K562 (cell line): Measurements from ENCODE around the gene C2CD5. TPM values are rescaled to one million over a fixed set of nuclear protein-coding genes. Genes with fewer than 3 reads are reported as not detected.
A peak's percentile ranks its signal among the peaks of the same experiment; 100 is the strongest.

Source experiments
- ATAC-seq: fragments of 200-7000 bp; cut with Tn5 transposase; 3 replicates; pipeline ENCODE4 v1.9.1; 2020; ENCODE audit warnings: moderate library complexity
- BruUV-seq: library from RNA; stranded (reverse); fragments of 400-500 nt; replicated peaks from 2 replicates; lab custom pipeline; 2021; lab: Mats Ljungman, UMichigan
- CTCF ChIA-PET: fragments of 300-600 bp; formaldehyde crosslinking; extraction: SDS; loops from one replicate; lab custom pipeline; 2021; ENCODE audit warnings: low intra/inter-chr PET ratio; lab: Yijun Ruan, JAX
- POLR2A ChIA-PET: fragments of 300-600, 350-650 bp; sonication (Branson Sonifier 250); formaldehyde crosslinking; extraction: SDS; loops from one replicate; lab custom pipeline; 2021; ENCODE audit warnings: antibody characterized with exemption, inconsistent platforms; lab: Yijun Ruan, JAX
- DNase-seq, 4 experiments: peaks; one replicate each; pipeline versions ENCODE4 v3.0.0 to v3.0.0-alpha.2; 2011 to 2018; ENCODE audit warnings: low spot score in 3 of 4, mixed read lengths in 3 of 4; ENCODE audit errors: extremely low read depth in 1 of 4
- FAIRE-seq: peaks from 2 replicates; lab custom pipeline; 2011; peaks lifted over from hg19 to GRCh38; lab: Jason Lieb, UNC
- H2AFZ ChIP-seq: 2 replicates; pipeline ENCODE4 v1.6.0; 2011; ENCODE audit warnings: low read depth, low read length, control low read depth, inconsistent platforms
- H3K27ac ChIP-seq: fragments of 200-600 bp; 3 replicates; pipeline ENCODE4 v1.8.0; 2011; ENCODE audit warnings: low read depth, mild to moderate bottlenecking, control low read depth, inconsistent platforms, low read length, moderate library complexity, mixed read lengths; ENCODE audit errors: extremely low read depth
- H3K27me3 ChIP-seq, 2 experiments: fragments of 300-600 bp in 1 of 2; 2 replicates in 1 of 2; 3 replicates in 1 of 2; pipeline versions ENCODE4 v1.6.0 to v1.8.0; 2011; ENCODE audit warnings: inconsistent platforms in 2 of 2, low read length in 2 of 2, mild to moderate bottlenecking in 1 of 2, mixed read lengths in 1 of 2, moderate library complexity in 1 of 2; ENCODE audit not compliant: control insufficient read depth in 2 of 2, insufficient read depth in 2 of 2
- H3K36me3 ChIP-seq: fragments of 300-600 bp; 3 replicates; pipeline ENCODE4 v1.8.0; 2011; ENCODE audit warnings: mild to moderate bottlenecking, low read length, inconsistent platforms; ENCODE audit not compliant: control insufficient read depth, insufficient read depth
- H3K4me1 ChIP-seq, 2 experiments: fragments of 200-600 bp in 1 of 2; replicated peaks in 1 of 2; 2 replicates in 1 of 2; 3 replicates in 1 of 2; pipeline versions ENCODE4 v1.5.1 to v1.8.0; 2011; ENCODE audit warnings: inconsistent platforms in 2 of 2, low read length in 2 of 2, mild to moderate bottlenecking in 1 of 2, mixed read lengths in 1 of 2, moderate library complexity in 1 of 2; ENCODE audit not compliant: control insufficient read depth in 2 of 2, insufficient read depth in 2 of 2
- H3K4me2 ChIP-seq: 2 replicates; pipeline ENCODE4 v1.6.1; 2011; ENCODE audit warnings: low read length, control low read depth, inconsistent platforms, mixed read lengths; ENCODE audit not compliant: insufficient read depth
- H3K4me3 ChIP-seq: fragments of 200-600 bp; sonication (generic), shearing (Covaris generic); 2 replicates; pipeline ENCODE4 v1.5.1; 2016; ENCODE audit warnings: control low read depth, inconsistent platforms
- H3K79me2 ChIP-seq: fragments of 200-600 bp; 3 replicates; pipeline ENCODE4 v1.8.0; 2011; ENCODE audit warnings: low read length, inconsistent platforms; ENCODE audit not compliant: control insufficient read depth, insufficient read depth
- H3K9ac ChIP-seq, 2 experiments: 2 replicates each; pipeline versions ENCODE4 v1.6.0 to v1.6.1; 2011; ENCODE audit warnings: low read depth in 2 of 2, low read length in 2 of 2, control low read depth in 1 of 2, inconsistent platforms in 1 of 2, mild to moderate bottlenecking in 1 of 2, mixed read lengths in 1 of 2; ENCODE audit not compliant: insufficient read depth in 1 of 2
- H3K9me1 ChIP-seq: one replicate; pipeline ENCODE4 v1.6.0; 2011; ENCODE audit warnings: inconsistent platforms, mild to moderate bottlenecking, low read length, moderate library complexity; ENCODE audit not compliant: control insufficient read depth, insufficient read depth
- H3K9me3 ChIP-seq: replicated peaks from 2 replicates; pipeline ENCODE4 v1.5.1; 2011; ENCODE audit warnings: low read depth, low read length, inconsistent platforms; ENCODE audit not compliant: control insufficient read depth, insufficient read depth
- H4K20me1 ChIP-seq: replicated peaks from 2 replicates; pipeline ENCODE4 v1.6.1; 2011; ENCODE audit warnings: low read length, inconsistent platforms, mixed read lengths; ENCODE audit not compliant: control insufficient read depth, insufficient read depth
- ATF4 ChIP-seq: fragments of 450-650 bp; formaldehyde crosslinking; IDR thresholded peaks from 2 replicates; pipeline ENCODE4 v1.4.0; 2022; ENCODE audit warnings: mild to moderate bottlenecking, moderate library complexity
- BHLHE40 ChIP-seq: IDR thresholded peaks from 2 replicates; pipeline ENCODE4 v1.6.1; 2011; ENCODE audit warnings: low read length, improper control_type of control experiment
- CTBP1 ChIP-seq: fragments of 450-650 bp; IDR thresholded peaks from 2 replicates; pipeline ENCODE4 v1.6.1; 2016; ENCODE audit warnings: borderline replicate concordance
- E2F8 ChIP-seq: fragments of 450-650 bp; IDR thresholded peaks from 2 replicates; pipeline ENCODE4 v1.7.1; 2018; ENCODE audit warnings: mild to moderate bottlenecking, low read depth; ENCODE audit not compliant: partially characterized antibody
- GABPA ChIP-seq: fragments of 200-800 bp; sonication (Bioruptor generic); conservative IDR thresholded peaks from 2 replicates; pipeline ENCODE4 v1.6.1; 2016; ENCODE audit warnings: low read depth, missing genetic modification characterization, missing compliant biosample characterization
- GATA2 ChIP-seq: sonication (generic); formaldehyde crosslinking; IDR thresholded peaks from 2 replicates; pipeline ENCODE4 v1.4.0; 2020; ENCODE audit warnings: mild to moderate bottlenecking, missing genetic modification reagents
- HNRNPK ChIP-seq: fragments of 200-400 bp; formaldehyde crosslinking; IDR thresholded peaks from one replicate; pipeline ENCODE4 v1.6.1; 2018; ENCODE audit warnings: mild to moderate bottlenecking, low read depth, low read length; ENCODE audit not compliant: poor library complexity, severe bottlenecking
- PREB ChIP-seq: sonication (generic); formaldehyde crosslinking; IDR thresholded peaks from 2 replicates; pipeline ENCODE4 v1.8.1; 2023; ENCODE audit warnings: mild to moderate bottlenecking, missing genetic modification reagents
- RBFOX2 ChIP-seq: fragments of 200-400 bp; formaldehyde crosslinking; IDR thresholded peaks from 2 replicates; pipeline ENCODE4 v1.6.1; 2017; ENCODE audit warnings: low read depth, mild to moderate bottlenecking, low read length, moderate library complexity
- SRSF7 ChIP-seq: fragments of 200-400 bp; formaldehyde crosslinking; optimal IDR thresholded peaks from 2 replicates; pipeline ENCODE3; 2017; ENCODE audit warnings: mild to moderate bottlenecking, low read depth, low read length
- TAF9B ChIP-seq: fragments of 450-650 bp; IDR thresholded peaks from 2 replicates; pipeline ENCODE4 v1.6.1; 2018; ENCODE audit warnings: mild to moderate bottlenecking; ENCODE audit not compliant: partially characterized antibody
- TGIF2 ChIP-seq: sonication (generic); formaldehyde crosslinking; IDR thresholded peaks from 2 replicates; pipeline ENCODE4 v1.8.1; 2022; ENCODE audit warnings: mild to moderate bottlenecking, missing genetic modification reagents, moderate library complexity
- WGBS: fragments of 100-300 bp; shearing (Covaris generic); methylation state at CpG from one replicate; pipeline ENCODE4 v1.1.6; 2016; ENCODE audit warnings: low coverage, mixed read lengths; ENCODE audit not compliant: insufficient coverage; ENCODE audit errors: missing lambda C conversion rate; 5-methylcytosine and 5-hydroxymethylcytosine counted together
- in situ Hi-C: fragments of 300-500 bp; cut with MboI; formaldehyde crosslinking; loops from 4 replicates; pipeline ENCODE4 v1.15.0; 2018; ENCODE audit warnings: inconsistent platforms, mixed read lengths
- intact Hi-C: fragments of 100-400 bp; cut with micrococcal nuclease; formaldehyde crosslinking; loops from 2 replicates; pipeline ENCODE4 v1.14.2; 2022
- polyA plus RNA-seq, 8 experiments: library from polyadenylated mRNA; depleted of rRNA in 4 of 8; stranded (reverse) in 5 of 8; unstranded in 3 of 8; fragments of >200 nt; fragmentation: Nextera tagmentation in 2 of 8; fragmentation: Illumina TruSeq in 1 of 8; extraction: Ambion mirVana in 2 of 8; extraction: Trizol in 1 of 8; gene quantifications; 2 replicates each; pipeline versions ENCODE4 v1.2.1 to v1.2.3, GENCODE V29; 2011 to 2014; ENCODE audit warnings: inconsistent platforms in 1 of 8, missing spikeins in 1 of 8
- total RNA-seq, 7 experiments: library from RNA; depleted of rRNA in 6 of 7; stranded (reverse); fragments of >200 nt in 6 of 7; fragmentation: Illumina TruSeq in 2 of 7; extraction: Trizol in 2 of 7; gene quantifications; 2 replicates each; pipeline versions ENCODE4 v1.2.1 to v1.2.3, GENCODE V29; 2011 to 2021; ENCODE audit warnings: low replicate concordance in 1 of 7

Gene C2CD5
- total and polyA plus RNA-seq, 9 of the 15 experiments (the other 6 are each of a cell fraction or from before 2014, with no cell fraction given), result 5.1 to 24.1 (median 14.3) TPM

GRCh38 chr12:22576473-22576872 is 32.1 kb upstream of the C2CD5 start:
- TF ChIP-seq BHLHE40 (0 out of 2 replicates have a peak, but pooled peaks have one; percentile 59), ATF4 (CRISPR knock-in tag) (no peak)
- TF ChIP-seq, all 486 proteins: peak for 1
- Histone ChIP-seq H2AFZ (no peak overlapping the region), H3K27me3 (no peaks in the 10 kb centered on the region), H3K4me1 (no peaks in the 10 kb centered on the region), H3K36me3 (no peaks in the 10 kb centered on the region), H3K9me1 (no peaks in the 10 kb centered on the region), H3K9ac (no peak overlapping the region), H4K20me1 (no peaks in the 10 kb centered on the region), H3K4me3 (no peak overlapping the region), H3K4me2 (no peak overlapping the region), H3K9me3 (no peaks in the 10 kb centered on the region), H3K79me2 (no peaks in the 10 kb centered on the region), H3K27ac (no peak overlapping the region)
- no peak for DNase-seq
- WGBS, result 12% methylated on average over 2 of the region's 2 CpGs
- in situ Hi-C loops (no loop called here), intact Hi-C loops (no loop called here)
- no peak for FAIRE-seq
- ChIA-PET CTCF (no interaction called here), POLR2A (no interaction called here)
- BruUV-seq, result no TSS peak
- no peak for ATAC-seq

GRCh38 chr12:22576065-22576464 is 31.7 kb upstream of the C2CD5 start:
- 8% methylated on average over 1 of the region's 1 CpG for WGBS
- ATAC-seq, result no peak
- ChIA-PET POLR2A (no interaction called here), CTCF (no interaction called here)
- no peak overlapping the region for H3K27ac ChIP-seq
- BruUV-seq, result no TSS peak
- H3K9me1 ChIP-seq, result no peaks in the 10 kb centered on the region
- no peaks in the 10 kb centered on the region for H4K20me1 ChIP-seq
- FAIRE-seq, result no peak
- H3K79me2 ChIP-seq, result no peaks in the 10 kb centered on the region
- no peaks in the 10 kb centered on the region for H3K4me1 ChIP-seq
- in situ Hi-C loops, result no loop called here
- H3K36me3 ChIP-seq, result no peaks in the 10 kb centered on the region
- no peak overlapping the region for H2AFZ ChIP-seq
- intact Hi-C loops, result no loop called here
- H3K4me3 ChIP-seq, result no peak overlapping the region
- no peak for DNase-seq
- no peak overlapping the region for H3K4me2 ChIP-seq
- no peaks in the 10 kb centered on the region for H3K27me3 ChIP-seq
- H3K9me3 ChIP-seq, result no peaks in the 10 kb centered on the region
- H3K9ac ChIP-seq, result no peak overlapping the region
- no peak for TF ChIP-seq GABPA
- no peak for TF ChIP-seq SRSF7
- no peak for TF ChIP-seq CTBP1
- TF ChIP-seq E2F8, result no peak
- no peak for TF ChIP-seq TGIF2 (CRISPR knock-in tag)
- TF ChIP-seq TAF9B, result no peak
- TF ChIP-seq HNRNPK, result no peak
- no peak for TF ChIP-seq RBFOX2
- TF ChIP-seq GATA2 (CRISPR knock-in tag), result no peak
- TF ChIP-seq PREB (CRISPR knock-in tag), result no peak
